AG09319 (cell line): Measurements from ENCODE around the gene TP53BP1.

Experiments used
- DNase-seq: peaks from one replicate; pipeline ENCODE4 v3.0.0-alpha.2; 2010; ENCODE audit warnings: low read depth; ENCODE audit errors: extremely low read depth
- TF ChIP-seq, protein P1 (sequence below): IDR thresholded peaks from 2 replicates; pipeline ENCODE4 v1.5.1; 2011; ENCODE audit warnings: low read depth, mild to moderate bottlenecking, inconsistent platforms, low read length, moderate library complexity

TP53BP1 gene, protein sequence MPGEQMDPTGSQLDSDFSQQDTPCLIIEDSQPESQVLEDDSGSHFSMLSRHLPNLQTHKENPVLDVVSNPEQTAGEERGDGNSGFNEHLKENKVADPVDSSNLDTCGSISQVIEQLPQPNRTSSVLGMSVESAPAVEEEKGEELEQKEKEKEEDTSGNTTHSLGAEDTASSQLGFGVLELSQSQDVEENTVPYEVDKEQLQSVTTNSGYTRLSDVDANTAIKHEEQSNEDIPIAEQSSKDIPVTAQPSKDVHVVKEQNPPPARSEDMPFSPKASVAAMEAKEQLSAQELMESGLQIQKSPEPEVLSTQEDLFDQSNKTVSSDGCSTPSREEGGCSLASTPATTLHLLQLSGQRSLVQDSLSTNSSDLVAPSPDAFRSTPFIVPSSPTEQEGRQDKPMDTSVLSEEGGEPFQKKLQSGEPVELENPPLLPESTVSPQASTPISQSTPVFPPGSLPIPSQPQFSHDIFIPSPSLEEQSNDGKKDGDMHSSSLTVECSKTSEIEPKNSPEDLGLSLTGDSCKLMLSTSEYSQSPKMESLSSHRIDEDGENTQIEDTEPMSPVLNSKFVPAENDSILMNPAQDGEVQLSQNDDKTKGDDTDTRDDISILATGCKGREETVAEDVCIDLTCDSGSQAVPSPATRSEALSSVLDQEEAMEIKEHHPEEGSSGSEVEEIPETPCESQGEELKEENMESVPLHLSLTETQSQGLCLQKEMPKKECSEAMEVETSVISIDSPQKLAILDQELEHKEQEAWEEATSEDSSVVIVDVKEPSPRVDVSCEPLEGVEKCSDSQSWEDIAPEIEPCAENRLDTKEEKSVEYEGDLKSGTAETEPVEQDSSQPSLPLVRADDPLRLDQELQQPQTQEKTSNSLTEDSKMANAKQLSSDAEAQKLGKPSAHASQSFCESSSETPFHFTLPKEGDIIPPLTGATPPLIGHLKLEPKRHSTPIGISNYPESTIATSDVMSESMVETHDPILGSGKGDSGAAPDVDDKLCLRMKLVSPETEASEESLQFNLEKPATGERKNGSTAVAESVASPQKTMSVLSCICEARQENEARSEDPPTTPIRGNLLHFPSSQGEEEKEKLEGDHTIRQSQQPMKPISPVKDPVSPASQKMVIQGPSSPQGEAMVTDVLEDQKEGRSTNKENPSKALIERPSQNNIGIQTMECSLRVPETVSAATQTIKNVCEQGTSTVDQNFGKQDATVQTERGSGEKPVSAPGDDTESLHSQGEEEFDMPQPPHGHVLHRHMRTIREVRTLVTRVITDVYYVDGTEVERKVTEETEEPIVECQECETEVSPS (N-terminal part only)

GRCh38 chr15:43492673-43493601, at the start of gene TP53BP1:
Gene TP53BP1 (minus strand): TSS chr15:43493156. CDS start chr15:43493043, 113 bp downstream.
- TF ChIP-seq, protein P1, sequence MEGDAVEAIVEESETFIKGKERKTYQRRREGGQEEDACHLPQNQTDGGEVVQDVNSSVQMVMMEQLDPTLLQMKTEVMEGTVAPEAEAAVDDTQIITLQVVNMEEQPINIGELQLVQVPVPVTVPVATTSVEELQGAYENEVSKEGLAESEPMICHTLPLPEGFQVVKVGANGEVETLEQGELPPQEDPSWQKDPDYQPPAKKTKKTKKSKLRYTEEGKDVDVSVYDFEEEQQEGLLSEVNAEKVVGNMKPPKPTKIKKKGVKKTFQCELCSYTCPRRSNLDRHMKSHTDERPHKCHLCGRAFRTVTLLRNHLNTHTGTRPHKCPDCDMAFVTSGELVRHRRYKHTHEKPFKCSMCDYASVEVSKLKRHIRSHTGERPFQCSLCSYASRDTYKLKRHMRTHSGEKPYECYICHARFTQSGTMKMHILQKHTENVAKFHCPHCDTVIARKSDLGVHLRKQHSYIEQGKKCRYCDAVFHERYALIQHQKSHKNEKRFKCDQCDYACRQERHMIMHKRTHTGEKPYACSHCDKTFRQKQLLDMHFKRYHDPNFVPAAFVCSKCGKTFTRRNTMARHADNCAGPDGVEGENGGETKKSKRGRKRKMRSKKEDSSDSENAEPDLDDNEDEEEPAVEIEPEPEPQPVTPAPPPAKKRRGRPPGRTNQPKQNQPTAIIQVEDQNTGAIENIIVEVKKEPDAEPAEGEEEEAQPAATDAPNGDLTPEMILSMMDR, result no peak
- DNase-seq, result peak; percentile 80

- no peak for DNase-seq
- TF ChIP-seq, protein P1, result no peak
Observed at GRCh38 chr15:43541785-43542184, 48.8 kb upstream of the TP53BP1 start.

GRCh38 chr15:43538091-43538490, 45.1 kb upstream of the TP53BP1 start:
- TF ChIP-seq, protein P1, result no peak
- DNase-seq, result no peak

DNA sequence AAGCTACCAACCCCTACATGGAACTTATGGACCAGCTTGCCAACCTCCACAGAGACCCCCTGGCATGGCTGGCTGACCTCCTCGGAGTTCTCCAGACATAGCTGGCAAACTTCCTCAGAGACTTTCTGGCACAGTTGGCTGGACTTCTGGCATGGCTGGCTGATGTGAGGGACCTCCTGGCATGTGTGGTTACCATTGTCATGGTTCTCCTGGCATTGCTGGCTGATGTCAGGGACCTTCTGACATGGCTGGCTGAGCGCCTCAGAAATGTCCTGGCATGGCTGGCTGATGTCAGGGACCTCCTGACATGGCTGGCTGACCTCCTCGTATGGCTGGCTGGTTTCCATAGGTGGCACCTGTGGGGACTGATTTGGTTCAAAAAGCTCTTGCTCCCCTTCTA, 41.9 kb upstream of the TP53BP1 start:
- DNase-seq, result no peak
- TF ChIP-seq, protein P1, result no peak

DNA sequence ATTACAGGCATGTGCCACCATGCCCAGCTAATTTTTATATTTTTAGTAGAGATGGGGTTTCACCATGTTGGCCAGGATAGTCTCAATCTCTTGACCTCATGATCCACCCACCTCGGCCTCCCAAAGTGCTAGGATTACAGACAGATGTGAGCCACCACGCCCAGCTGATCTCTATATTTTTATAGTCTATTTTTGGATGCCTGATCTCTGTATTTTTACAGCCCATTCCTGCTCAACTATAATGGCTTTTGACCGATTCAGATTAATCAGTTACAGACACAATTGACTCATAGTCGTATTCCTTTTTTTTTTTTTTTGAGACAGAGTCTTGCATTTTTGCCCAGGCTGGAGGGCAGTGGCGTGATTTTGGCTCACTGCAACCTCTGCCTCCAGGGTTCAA, 39.9 kb upstream of the TP53BP1 start:
- peak; percentile 53 for DNase-seq

GRCh38 chr15:43531018-43531670, 38.2 kb upstream of the TP53BP1 start:
- DNase-seq, result no peak
- TF ChIP-seq, protein P1, result no peak
